ENCODE results near the gene VMO1. TPM values are rescaled to one million over a fixed set of nuclear protein-coding genes. Genes with fewer than 3 reads are reported as not detected.
A peak's percentile ranks its signal among the peaks of the same experiment; 100 is the strongest.

The VMO1 gene
- total and polyA plus RNA-seq, 2 donors (not counting 3 experiments of a cell fraction or from before 2014, with no cell fraction given) = 0.23 TPM; not detected in 1

GRCh38 chr17:4796552-4796920, 10.4 kb upstream of the VMO1 start:
- intact Hi-C loops (cut with micrococcal nuclease) = loop anchor here (1.0 to 2.0 kb wide), 2 partner anchors 11 to 62 kb away; partner anchors contain the start of gene PLD2

More at GRCh38 chr17:4796552-4796920, 10.4 kb upstream of the VMO1 start:
- ChIA-PET CTCF (interaction anchor here (0.6 to 2.0 kb wide), 13 partner anchors 9 to 230 kb away, joined by 3 to 6 read pairs (median 3); partner anchors contain the start of genes ARRB2, CHRNE and PLD2), POLR2A (interaction anchor here (1.0 to 1.4 kb wide), 3 partner anchors 10 to 93 kb away, joined by 3 to 5 read pairs (median 5); partner anchors contain the start of gene PLD2)
- Histone ChIP-seq H4K20me1 (replicated peaks; ENCODE audit: control insufficient read depth, extremely low read depth, insufficient read depth, low read length) (no peaks in the 10 kb centered on the region), H3K4me1 (ENCODE audit: control insufficient read depth, extremely low read depth, insufficient read depth, low read length) (peaks cover 2% of the 10 kb centered on the region), H3K79me2 (ENCODE audit: control insufficient read depth, insufficient read depth, low read length) (peaks cover 13% of the 10 kb centered on the region), H3K9ac (replicated peaks; ENCODE audit: extremely low read depth, insufficient read depth, low read length) (peak overlapping the region; percentile 87), H3K36me3 (ENCODE audit: control insufficient read depth in 2 of 2, extremely low read depth in 1 of 2, insufficient read depth in 2 of 2, low read length in 2 of 2) (peaks cover 7 to 15% of the 10 kb centered on the region in 2 experiments), H3K9me1 (replicated peaks; ENCODE audit: control insufficient read depth, extremely low read depth, insufficient read depth, low read length) (no peaks in the 10 kb centered on the region), H3K4me3 (replicated peaks in 1 of 3; ENCODE audit: insufficient read depth in 1 of 3, low read depth in 1 of 3, low read length in 3 of 3) (peak overlapping the region; percentile 75 to 96 (median 95)), H3K27ac (ENCODE audit: insufficient read depth, low read depth, low read length) (peak overlapping the region; percentile 58), H3K9me3 (replicated peaks; ENCODE audit: control insufficient read depth, insufficient read depth, low read length) (no peaks in the 10 kb centered on the region), H3K4me2 (ENCODE audit: insufficient read depth, low read length) (peak overlapping the region; percentile 49), H3K27me3 (ENCODE audit: control insufficient read depth in 2 of 2, insufficient read depth in 2 of 2, low read length in 2 of 2) (no peaks in the 10 kb centered on the region), H2AFZ (ENCODE audit: low read depth, low read length) (peak overlapping the region; percentile 71)
- BruUV-seq (replicated peaks) = no TSS peak
- TF ChIP-seq GATA2 (IDR thresholded peaks at IDR 0.05; ENCODE audit: insufficient read depth, insufficient read length, low read depth, low read length) (no peak), EZH2 (IDR thresholded peaks at IDR 0.05; ENCODE audit: borderline replicate concordance, low read depth, low read length, severe bottlenecking) (no peak), POLR2AphosphoS5 (IDR thresholded peaks at IDR 0.05; ENCODE audit: insufficient read depth, low read depth, low read length) (no peak), CTCF (IDR thresholded peaks at IDR 0.05; ENCODE audit: extremely low read depth in 1 of 2, insufficient read depth in 1 of 2, low read depth in 1 of 2, low read length in 2 of 2) (no peak), JUN (IDR thresholded peaks at IDR 0.05; ENCODE audit: borderline replicate concordance, insufficient read depth, insufficient read length, low read depth) (no peak), FOS (IDR thresholded peaks at IDR 0.05; ENCODE audit: borderline replicate concordance, insufficient read depth, low read length) (no peak), MYC (IDR thresholded peaks at IDR 0.05; ENCODE audit: low read depth, low read length) (no peak), POLR2A (IDR thresholded peaks at IDR 0.05; ENCODE audit: low read depth, low read length) (no peak), MAX (IDR thresholded peaks at IDR 0.05; ENCODE audit: insufficient read depth, insufficient read length) (no peak)
- FAIRE-seq (peak; percentile 79), DNase-seq (ENCODE audit: low read depth, low spot score) (peak; percentile 56)
- dilution Hi-C loops (cut with MboI; ENCODE audit: extremely low pct_ligation_motif_present, low sequenced_read_pairs) = no loop called here
